Measurements from ENCODE around the gene BTF3L4.
"Not testable (repeated sequence)": the region's sequence is repeated elsewhere in the genome, so short reads cannot be mapped to it uniquely, and the experiment has no call there.

Gene BTF3L4
- total RNA-seq, result 15.5 to 78.9 (median 46.9) reads per million in 9 experiments

GRCh38 chr1:52056163-52056936, at the start of gene BTF3L4:
TSS of gene BTF3L4 (plus strand) at chr1:52056295. CDS start at chr1:52059848, 3,553 bp downstream.
- Mint-ChIP-seq H3K27ac (peak within 1 kb of the TSS; percentile 91 to 95), H3K27me3 (no peaks in the 10 kb centered on the region), H3K4me3 (peak within 1 kb of the TSS; percentile 94 to 95), H3K9me3 (no peaks in the 10 kb centered on the region), H3K4me1 (ENCODE audit: low read depth in 2 of 2) (peaks cover 43 to 55% of the 10 kb centered on the region in 2 donors), H3K36me3 (ENCODE audit: insufficient read depth) (peaks cover 32% of the 10 kb centered on the region)
- DNase-seq, result peak; percentile 85 to 88 (median 87)
- ATAC-seq (replicated peaks), result peak; percentile 89

GRCh38 chr1:52007215-52008002, 48.7 kb upstream of the BTF3L4 start:
- Mint-ChIP-seq H3K4me1 (ENCODE audit: low read depth in 2 of 2) (no peaks in the 10 kb centered on the region), H3K9me3 (no peaks in the 10 kb centered on the region), H3K36me3 (ENCODE audit: insufficient read depth) (no peaks in the 10 kb centered on the region), H3K4me3 (no peak overlapping the region), H3K27ac (no peak overlapping the region), H3K27me3 (peaks cover 22 to 41% of the 10 kb centered on the region in 2 donors)
- no peak for DNase-seq
- no peak for ATAC-seq (replicated peaks)

GRCh38 chr1:52008071-52008809, 47.9 kb upstream of the BTF3L4 start:
- H3K27ac Mint-ChIP-seq, result no peak overlapping the region
- DNase-seq (no peak), ATAC-seq (replicated peaks) (no peak)
- H3K36me3 Mint-ChIP-seq (ENCODE audit: insufficient read depth), result no peaks in the 10 kb centered on the region
- no peak overlapping the region for H3K4me3 Mint-ChIP-seq
- H3K9me3 Mint-ChIP-seq, result no peaks in the 10 kb centered on the region
- H3K4me1 Mint-ChIP-seq (ENCODE audit: low read depth in 2 of 2), result no peaks in the 10 kb centered on the region
- peaks cover 22 to 36% of the 10 kb centered on the region in 2 donors for H3K27me3 Mint-ChIP-seq

GRCh38 chr1:52022133-52022532, 34.0 kb upstream of the BTF3L4 start:
- Mint-ChIP-seq H3K27ac (peak overlapping the region in 1 of 2 donors; percentile 9), H3K27me3 (no peaks in the 10 kb centered on the region), H3K4me3 (no peak overlapping the region), H3K9me3 (no peaks in the 10 kb centered on the region), H3K36me3 (ENCODE audit: insufficient read depth) (peaks cover 39% of the 10 kb centered on the region), H3K4me1 (ENCODE audit: low read depth in 2 of 2) (no peaks in the 10 kb centered on the region)
- DNase-seq, result no peak
- ATAC-seq (replicated peaks), result no peak

GRCh38 chr1:52026278-52026677, 29.8 kb upstream of the BTF3L4 start:
- DNase-seq (no peak), ATAC-seq (replicated peaks) (no peak)
- Mint-ChIP-seq H3K27ac (no peak overlapping the region), H3K27me3 (no peaks in the 10 kb centered on the region), H3K36me3 (ENCODE audit: insufficient read depth) (peaks cover 35% of the 10 kb centered on the region), H3K4me3 (no peak overlapping the region), H3K4me1 (ENCODE audit: low read depth in 2 of 2) (peaks cover 7 to 16% of the 10 kb centered on the region in 2 donors), H3K9me3 (no peaks in the 10 kb centered on the region)

GRCh38 chr1:52028328-52028727, 27.8 kb upstream of the BTF3L4 start:
- DNase-seq, result no peak
- no peak for ATAC-seq (replicated peaks)
- Mint-ChIP-seq H3K27ac (no peak overlapping the region), H3K36me3 (ENCODE audit: insufficient read depth) (peaks cover 40% of the 10 kb centered on the region), H3K4me3 (no peak overlapping the region), H3K4me1 (ENCODE audit: low read depth in 2 of 2) (peaks cover 21 to 32% of the 10 kb centered on the region in 2 donors), H3K9me3 (no peaks in the 10 kb centered on the region), H3K27me3 (no peaks in the 10 kb centered on the region)

- H3K27me3 Mint-ChIP-seq; DNase-seq; ATAC-seq (replicated peaks); H3K4me3 Mint-ChIP-seq; H3K9me3 Mint-ChIP-seq; H3K27ac Mint-ChIP-seq: not testable (repeated sequence)
- Mint-ChIP-seq H3K36me3 (ENCODE audit: insufficient read depth) (peaks cover 40% of the 10 kb centered on the region), H3K4me1 (ENCODE audit: low read depth in 2 of 2) (peaks cover 21 to 36% of the 10 kb centered on the region in 2 donors)
These were observed 27.3 kb upstream of the BTF3L4 start for GRCh38 chr1:52028839-52029238.

- Mint-ChIP-seq H3K36me3 (ENCODE audit: insufficient read depth) (peaks cover 35% of the 10 kb centered on the region), H3K27ac (peak overlapping the region; percentile 97 to 98), H3K27me3 (no peaks in the 10 kb centered on the region), H3K4me3 (peak overlapping the region; percentile 91 to 95), H3K4me1 (ENCODE audit: low read depth in 2 of 2) (peaks cover 21 to 39% of the 10 kb centered on the region in 2 donors), H3K9me3 (no peaks in the 10 kb centered on the region)
- DNase-seq (no peak), ATAC-seq (replicated peaks) (no peak)
These were observed 23.8 kb upstream of the BTF3L4 start for GRCh38 chr1:52032124-52032784.

- Mint-ChIP-seq H3K4me3 (peak overlapping the region; percentile 91 to 95), H3K4me1 (ENCODE audit: low read depth in 2 of 2) (peaks cover 21 to 39% of the 10 kb centered on the region in 2 donors), H3K27ac (peak overlapping the region; percentile 97 to 98), H3K36me3 (ENCODE audit: insufficient read depth) (peaks cover 35% of the 10 kb centered on the region), H3K27me3 (no peaks in the 10 kb centered on the region), H3K9me3 (no peaks in the 10 kb centered on the region)
- DNase-seq, result peak in 1 of 3 experiments; percentile 9
- ATAC-seq (replicated peaks), result no peak
These were observed 23.3 kb upstream of the BTF3L4 start for GRCh38 chr1:52032785-52033131.

- peaks cover 21 to 39% of the 10 kb centered on the region in 2 donors for H3K4me1 Mint-ChIP-seq (ENCODE audit: low read depth in 2 of 2)
- no peaks in the 10 kb centered on the region for H3K27me3 Mint-ChIP-seq
- peak within 1 kb of the TSS; percentile 91 to 95 for H3K4me3 Mint-ChIP-seq
- ATAC-seq (replicated peaks) (peak; percentile 93), DNase-seq (peak; percentile 83 to 86 (median 83))
- no peaks in the 10 kb centered on the region for H3K9me3 Mint-ChIP-seq
- H3K36me3 Mint-ChIP-seq (ENCODE audit: insufficient read depth), result peaks cover 41% of the 10 kb centered on the region
- H3K27ac Mint-ChIP-seq, result peak within 1 kb of the TSS; percentile 97 to 98
These were observed 22.7 kb upstream of the BTF3L4 start, which contains the start of gene KTI12 for GRCh38 chr1:52033190-52034049. TSS of gene KTI12 (minus strand) at chr1:52033810. CDS start at chr1:52033761, 49 bp downstream.

- no peaks in the 10 kb centered on the region for H3K27me3 Mint-ChIP-seq
- peaks cover 21 to 39% of the 10 kb centered on the region in 2 donors for H3K4me1 Mint-ChIP-seq (ENCODE audit: low read depth in 2 of 2)
- peak overlapping the region; percentile 91 to 95 for H3K4me3 Mint-ChIP-seq
- no peak for ATAC-seq (replicated peaks)
- no peaks in the 10 kb centered on the region for H3K9me3 Mint-ChIP-seq
- peaks cover 47% of the 10 kb centered on the region for H3K36me3 Mint-ChIP-seq (ENCODE audit: insufficient read depth)
- H3K27ac Mint-ChIP-seq, result peak overlapping the region; percentile 97 to 98
- no peak for DNase-seq
These were observed 22.1 kb upstream of the BTF3L4 start for GRCh38 chr1:52034050-52034384.

GRCh38 chr1:52037402-52037814, 18.7 kb upstream of the BTF3L4 start:
- ATAC-seq (replicated peaks), result no peak
- DNase-seq, result no peak
- Mint-ChIP-seq H3K4me3 (no peak overlapping the region), H3K9me3 (no peaks in the 10 kb centered on the region), H3K4me1 (ENCODE audit: low read depth in 2 of 2) (peaks cover 5 to 12% of the 10 kb centered on the region in 2 donors), H3K27ac (peak overlapping the region in 1 of 2 donors; percentile 71), H3K27me3 (no peaks in the 10 kb centered on the region), H3K36me3 (ENCODE audit: insufficient read depth) (peaks cover 56% of the 10 kb centered on the region)
